Common myeloid progenitor, CD34-positive (primary cell): ENCODE data around the gene COQ9. TPM values are rescaled to one million over a fixed set of nuclear protein-coding genes. Genes with fewer than 3 reads are reported as not detected.
"Not testable (repeated sequence)": the region's sequence is repeated elsewhere in the genome, so short reads cannot be mapped to it uniquely, and the experiment has no call there.

Source experiments
- CTCF ChIA-PET: fragments of 350-600 bp; sonication (Branson Sonifier 250); formaldehyde crosslinking; loops from one replicate; lab custom pipeline; 2021; ENCODE audit warnings: antibody characterized with exemption; lab: Charles Lee
- POLR2A ChIA-PET: fragments of 350-600 bp; sonication (Branson Sonifier 250); formaldehyde crosslinking; loops from one replicate; lab custom pipeline; 2021; ENCODE audit warnings: antibody characterized with exemption; lab: Charles Lee
- DNase-seq, 3 donors: peaks; one replicate each; pipeline versions ENCODE4 v3.0.0 to v3.0.0-alpha.2; 2013
- H3K27ac ChIP-seq, 2 experiments: 1 replicate in 1 of 2; 2 replicates in 1 of 2; pipeline ENCODE4 v1.7.0; 2013; ENCODE audit warnings: inconsistent platforms in 2 of 2, low read length in 2 of 2, mild to moderate bottlenecking in 2 of 2, low read depth in 1 of 2, moderate library complexity in 1 of 2; ENCODE audit not compliant: severe bottlenecking in 2 of 2, insufficient read depth in 1 of 2, poor library complexity in 1 of 2
- H3K27me3 ChIP-seq, 5 experiments: replicated peaks in 2 of 5; 1 replicate in 3 of 5; 2 replicates in 2 of 5; pipeline versions ENCODE4 v1.6.1 to v1.7.0; 2013; ENCODE audit warnings: low read length in 4 of 5, mild to moderate bottlenecking in 2 of 5, moderate library complexity in 2 of 5, inconsistent platforms in 1 of 5; ENCODE audit not compliant: insufficient read depth in 5 of 5, control insufficient read depth in 4 of 5
- H3K36me3 ChIP-seq, 4 experiments: 1 replicate in 2 of 4; 2 replicates in 2 of 4; pipeline versions ENCODE4 v1.6.1 to v1.7.0; 2013; ENCODE audit warnings: low read length in 3 of 4, control low read depth in 1 of 4, mild to moderate bottlenecking in 1 of 4; ENCODE audit not compliant: control insufficient read depth in 4 of 4, insufficient read depth in 4 of 4
- H3K4me1 ChIP-seq, 4 experiments: 1 replicate in 3 of 4; 2 replicates in 1 of 4; pipeline versions ENCODE4 v1.6.1 to v1.7.1; 2013; ENCODE audit warnings: low read length in 3 of 4, mild to moderate bottlenecking in 3 of 4, control low read depth in 1 of 4, inconsistent platforms in 1 of 4, moderate library complexity in 1 of 4; ENCODE audit not compliant: control insufficient read depth in 4 of 4, insufficient read depth in 4 of 4; ENCODE audit errors: control extremely low read depth in 1 of 4
- H3K4me3 ChIP-seq, 7 experiments: 1 replicate in 4 of 7; 2 replicates in 3 of 7; pipeline versions ENCODE4 v1.5.1 to v1.7.0; 2013; ENCODE audit warnings: mild to moderate bottlenecking in 7 of 7, low read length in 6 of 7, moderate library complexity in 6 of 7, inconsistent platforms in 2 of 7, low read depth in 2 of 7, control low read depth in 1 of 7; ENCODE audit not compliant: insufficient read depth in 4 of 7, control insufficient read depth in 1 of 7; ENCODE audit errors: extremely low read depth in 1 of 7
- H3K9me3 ChIP-seq, 5 experiments: 1 replicate in 4 of 5; 2 replicates in 1 of 5; pipeline versions ENCODE4 v1.6.1 to v1.7.1; 2013; ENCODE audit warnings: low read length in 4 of 5, mild to moderate bottlenecking in 2 of 5, inconsistent platforms in 1 of 5, low read depth in 1 of 5, moderate library complexity in 1 of 5; ENCODE audit not compliant: control insufficient read depth in 4 of 5, insufficient read depth in 2 of 5; ENCODE audit errors: control extremely low read depth in 1 of 5
- WGBS: methylation state at CpG from one replicate; pipeline ENCODE4 v1.1.5; 2013; ENCODE audit not compliant: insufficient coverage; 5-methylcytosine and 5-hydroxymethylcytosine counted together
- polyA plus RNA-seq: library from polyadenylated mRNA; unstranded; fragments of 120-200 nt; gene quantifications from one replicate; pipeline ENCODE4 v1.2.1, GENCODE V29; 2013

COQ9 gene, protein sequence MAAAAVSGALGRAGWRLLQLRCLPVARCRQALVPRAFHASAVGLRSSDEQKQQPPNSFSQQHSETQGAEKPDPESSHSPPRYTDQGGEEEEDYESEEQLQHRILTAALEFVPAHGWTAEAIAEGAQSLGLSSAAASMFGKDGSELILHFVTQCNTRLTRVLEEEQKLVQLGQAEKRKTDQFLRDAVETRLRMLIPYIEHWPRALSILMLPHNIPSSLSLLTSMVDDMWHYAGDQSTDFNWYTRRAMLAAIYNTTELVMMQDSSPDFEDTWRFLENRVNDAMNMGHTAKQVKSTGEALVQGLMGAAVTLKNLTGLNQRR
- 35.8 TPM for polyA plus RNA-seq

DNA sequence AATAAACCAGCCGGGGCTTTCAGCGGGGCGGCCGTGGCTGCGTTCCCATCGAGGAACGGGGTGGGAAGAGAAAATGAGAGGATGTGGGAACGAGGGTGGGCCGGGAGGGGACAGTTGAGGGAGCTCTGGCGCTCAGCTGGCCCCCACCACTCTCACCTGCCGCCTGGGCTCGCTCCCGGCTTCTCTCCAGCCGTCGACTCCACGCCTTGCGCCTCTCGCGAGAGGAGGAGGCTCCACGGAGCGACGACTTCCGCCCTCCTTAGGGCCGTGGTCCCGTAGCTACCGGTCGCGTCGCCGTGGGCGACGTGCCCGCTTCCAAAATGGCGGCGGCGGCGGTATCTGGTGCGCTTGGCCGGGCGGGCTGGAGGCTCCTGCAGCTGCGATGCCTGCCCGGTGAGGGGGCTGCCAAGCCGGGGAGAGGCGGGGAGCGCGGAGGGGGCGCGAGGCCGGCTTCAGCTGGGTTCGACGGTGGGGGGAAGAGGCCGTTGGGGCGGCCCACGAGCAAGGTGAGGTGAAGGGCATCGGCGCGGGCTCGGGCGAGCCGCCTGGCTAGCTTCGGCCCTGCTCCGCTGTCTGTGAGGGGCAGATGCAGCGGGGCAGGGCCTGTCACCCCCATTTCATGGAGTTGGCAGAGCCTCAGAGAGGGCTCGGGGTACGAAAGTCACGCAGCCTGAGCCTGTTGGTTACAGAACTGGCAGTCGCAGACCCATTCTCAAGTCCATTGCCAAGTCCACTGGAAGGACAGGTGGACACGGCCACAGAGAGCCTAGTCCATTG lies at the start of gene COQ9, which contains the start of gene CIAPIN1:
Gene COQ9, plus strand, starts transcription at position 294 of the 777 bp plus-strand sequence. Its CDS starts 27 bp downstream, at position 321.
Gene CIAPIN1, minus strand, starts transcription at position 200 of the 777 bp plus-strand sequence. CDS start 6,457 bp downstream, outside the sequence.
- peak within 1 kb of the TSS; percentile 77 to 98 (median 93) for H3K4me3 ChIP-seq
- H3K4me1 ChIP-seq, result peaks cover 8 to 19% (median 18%) of the 10 kb centered on the region in 4 experiments
- CTCF ChIA-PET, result interaction anchor here (0.8 to 5.3 kb wide), 9 partner anchors 10 to 147 kb away, joined by 3 to 41 read pairs (median 5); partner anchors contain the start of gene POLR2C
- POLR2A ChIA-PET, result interaction anchor here (0.6 to 1.7 kb wide), 5 partner anchors 9 to 34 kb away, joined by 3 to 7 read pairs (median 3); partner anchors contain the start of gene POLR2C
- H3K36me3 ChIP-seq, result peaks cover 0 to 16% (median 9%) of the 10 kb centered on the region in 4 experiments
- H3K27ac ChIP-seq, result peak within 1 kb of the TSS; percentile 85 to 92
- peak; percentile 93 to 95 (median 95) for DNase-seq
- no peaks in the 10 kb centered on the region for H3K9me3 ChIP-seq
- under 1% methylated on average over 52 of the region's 68 CpGs for WGBS
- H3K27me3 ChIP-seq, result no peaks in the 10 kb centered on the region

DNA sequence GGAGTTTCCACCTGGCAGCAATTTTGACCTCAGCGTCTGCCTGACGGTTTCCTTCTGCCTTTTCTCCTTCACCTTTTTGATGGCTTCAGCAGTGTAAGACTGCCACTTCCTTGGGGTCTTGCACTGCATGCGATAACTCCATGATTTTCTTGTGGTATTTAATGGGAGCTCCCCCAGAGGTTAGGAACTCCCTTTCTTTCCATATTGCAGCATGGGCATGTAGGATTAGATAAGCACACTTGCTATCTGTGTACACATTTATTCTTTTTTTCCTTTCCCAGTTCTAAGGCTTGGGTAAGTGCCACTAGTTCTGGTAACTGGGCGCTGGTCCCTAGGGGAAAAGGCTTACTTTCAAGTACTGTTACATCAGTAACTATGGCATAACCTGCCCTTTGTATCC lies 49.8 kb upstream of the COQ9 start:
- H3K27ac ChIP-seq, CTCF ChIA-PET, H3K4me1 ChIP-seq, H3K4me3 ChIP-seq, POLR2A ChIA-PET, H3K27me3 ChIP-seq, H3K36me3 ChIP-seq, H3K9me3 ChIP-seq, DNase-seq: not testable (repeated sequence)
- WGBS, result 89% methylated on average over 4 of the region's 4 CpGs

DNA sequence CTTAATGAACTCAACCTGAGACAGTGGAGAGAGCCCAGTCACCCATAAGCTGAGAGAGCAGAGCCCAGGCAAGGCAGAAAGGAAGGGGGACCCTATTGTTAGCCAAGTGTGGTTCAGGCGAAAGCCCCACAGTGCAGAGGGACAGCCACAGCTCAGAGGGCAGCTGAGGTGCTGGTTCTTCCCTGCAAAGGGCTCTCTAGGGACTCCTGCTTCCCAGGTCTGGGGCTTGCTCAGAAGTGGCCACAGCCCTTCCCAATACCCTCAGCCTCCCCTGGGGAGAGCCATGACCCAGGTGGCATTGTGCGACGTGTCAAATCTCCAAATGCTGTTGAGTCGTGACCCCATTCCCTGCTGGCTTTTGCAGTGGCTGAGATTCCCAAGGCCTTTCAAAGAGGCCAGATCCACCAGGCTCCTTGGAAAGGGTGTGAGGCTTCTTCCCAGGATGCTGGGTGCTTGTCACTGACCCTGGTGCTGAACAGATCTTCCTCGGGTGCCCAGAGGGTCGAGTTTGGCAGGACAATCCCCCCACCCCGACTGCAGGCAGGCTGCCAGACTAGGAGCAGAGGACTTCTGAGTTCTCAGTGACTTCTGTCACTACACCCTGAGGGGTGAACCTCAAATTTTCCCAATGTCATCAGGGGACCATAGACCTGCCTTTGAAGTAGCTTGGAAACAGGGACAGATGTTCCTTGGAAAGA lies 45.2 kb upstream of the COQ9 start:
- peaks cover 0 to 4% (median 2%) of the 10 kb centered on the region in 5 experiments for H3K27me3 ChIP-seq
- no peak for DNase-seq
- ChIA-PET POLR2A (interaction anchor here (0.6 kb wide), 1 partner anchor 216 kb away, joined by 5 read pairs; the partner anchor contains the start of genes PSME3IP1 and RSPRY1), CTCF (no interaction called here)
- 88% methylated on average over 7 of the region's 7 CpGs for WGBS
- H3K4me3 ChIP-seq, result no peak overlapping the region
- H3K9me3 ChIP-seq, result no peaks in the 10 kb centered on the region
- H3K36me3 ChIP-seq, result no peaks in the 10 kb centered on the region
- peaks cover 0 to 5% (median 2%) of the 10 kb centered on the region in 4 experiments for H3K4me1 ChIP-seq
- H3K27ac ChIP-seq, result no peak overlapping the region

DNA sequence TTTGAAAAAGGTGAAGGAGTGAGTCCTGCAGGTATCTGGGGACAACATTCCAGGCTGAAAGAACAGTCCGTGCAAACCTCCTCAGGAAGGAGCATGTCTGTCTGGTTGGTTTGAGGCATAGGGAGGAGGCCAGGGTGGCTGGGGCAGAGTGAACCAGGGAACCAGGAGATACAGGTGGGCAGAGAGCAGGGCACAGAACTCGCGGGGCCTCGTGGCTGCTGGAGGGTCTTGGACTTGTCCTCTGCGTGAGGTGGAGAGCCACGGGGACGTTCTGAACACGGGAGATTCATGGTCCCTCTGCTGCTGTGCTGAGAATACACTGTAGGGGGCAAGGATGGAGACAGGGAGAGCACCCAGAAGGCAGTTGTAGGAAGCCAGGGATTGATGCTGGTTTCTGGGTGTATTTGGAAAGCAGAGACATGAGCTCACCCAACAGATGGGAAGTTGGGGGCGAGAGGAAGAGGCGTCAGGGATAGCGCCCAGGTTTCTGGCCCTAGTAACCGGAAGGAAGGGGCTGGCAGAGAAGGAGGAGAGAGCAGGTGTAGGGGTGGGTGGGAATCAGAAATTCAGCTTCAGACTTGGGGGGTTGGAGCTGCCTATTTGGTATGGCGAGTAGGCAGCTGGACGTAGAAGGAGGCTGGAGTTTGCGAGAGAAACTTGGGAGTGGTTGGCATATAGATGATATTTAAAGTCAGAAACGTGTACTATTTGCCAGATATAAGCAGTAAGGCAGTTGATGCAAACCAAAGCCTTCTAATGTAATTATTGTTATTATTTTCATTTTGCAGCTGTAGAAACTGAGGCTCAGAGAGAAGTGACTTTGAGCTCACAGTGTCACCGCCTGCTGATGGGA lies 43.1 kb upstream of the COQ9 start, which contains the start of gene CCL17:
Gene CCL17, plus strand, starts transcription at position 803 of the 853 bp plus-strand sequence. CDS start 9,166 bp downstream, outside the sequence.
- H3K4me3 ChIP-seq, result no peak within 1 kb of the TSS
- no peaks in the 10 kb centered on the region for H3K9me3 ChIP-seq
- peaks cover 0 to 8% (median 3%) of the 10 kb centered on the region in 4 experiments for H3K4me1 ChIP-seq
- H3K36me3 ChIP-seq, result no peaks in the 10 kb centered on the region
- peaks cover 0 to 4% (median 2%) of the 10 kb centered on the region in 5 experiments for H3K27me3 ChIP-seq
- no peak within 1 kb of the TSS for H3K27ac ChIP-seq
- WGBS, result 86% methylated on average over 17 of the region's 17 CpGs
- POLR2A ChIA-PET, result no interaction called here
- CTCF ChIA-PET, result interaction anchor here (1.0 to 3.8 kb wide), 3 partner anchors 9 to 14 kb away, joined by 4 to 19 read pairs (median 6); no protein-coding TSS in a partner anchor
- peak in 1 of 3 donors; percentile 21 for DNase-seq

DNA sequence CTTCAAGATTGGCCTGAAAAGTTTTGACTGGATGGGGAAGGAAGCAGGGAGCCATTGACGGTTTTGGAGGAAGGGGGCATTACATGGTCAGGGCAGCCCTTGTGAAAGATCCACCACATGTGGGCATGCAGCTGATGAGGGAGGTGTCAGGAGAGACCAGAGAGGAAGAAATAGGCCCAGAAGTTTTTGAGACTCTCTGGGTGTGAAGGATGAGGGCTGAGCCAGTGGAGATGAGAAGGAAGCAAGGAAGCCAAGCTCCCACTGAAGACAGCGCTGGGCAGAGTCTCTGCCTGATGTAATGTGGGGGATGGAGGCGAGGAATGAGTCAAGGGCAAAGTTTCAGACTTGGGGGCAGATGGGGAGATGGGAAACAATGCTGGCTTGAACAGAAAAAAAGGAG lies 42.2 kb upstream of the COQ9 start:
- peaks cover 0 to 9% (median 3%) of the 10 kb centered on the region in 4 experiments for H3K4me1 ChIP-seq
- no peak for DNase-seq

DNA sequence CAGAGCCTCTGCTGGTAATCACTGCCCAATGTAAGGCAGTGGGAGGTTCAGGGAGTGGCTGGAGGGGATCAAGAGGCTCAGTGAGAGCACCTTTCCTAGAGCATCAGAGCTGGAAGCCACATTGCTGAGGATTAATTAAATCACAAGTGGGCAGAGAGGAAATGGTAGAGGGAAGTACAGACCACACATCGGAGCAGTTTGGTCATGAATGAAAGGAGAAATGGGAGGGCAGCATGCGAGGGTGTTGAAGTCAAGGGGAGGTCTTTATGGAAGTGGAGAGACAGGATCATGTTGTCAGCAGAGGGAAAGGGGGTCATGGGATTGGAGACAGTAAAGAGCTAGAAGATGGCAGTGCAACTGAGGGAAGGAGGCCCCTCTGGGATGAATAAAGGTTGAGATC lies 40.4 kb upstream of the COQ9 start:
- WGBS, result 3% methylated on average over 2 of the region's 2 CpGs
- no peaks in the 10 kb centered on the region for H3K9me3 ChIP-seq
- peaks cover 0 to 9% (median 3%) of the 10 kb centered on the region in 4 experiments for H3K4me1 ChIP-seq
- no peaks in the 10 kb centered on the region for H3K36me3 ChIP-seq
- POLR2A ChIA-PET, result no interaction called here
- H3K4me3 ChIP-seq, result no peak overlapping the region
- CTCF ChIA-PET, result interaction anchor here (1.0 to 3.8 kb wide), 3 partner anchors 11 to 106 kb away, joined by 3 to 19 read pairs (median 3); no protein-coding TSS in a partner anchor
- H3K27me3 ChIP-seq, result peaks cover 0 to 8% (median 0%) of the 10 kb centered on the region in 5 experiments
- DNase-seq, result peak in 2 of 3 donors; percentile 32 to 35
- H3K27ac ChIP-seq, result no peak overlapping the region

More for the DNA sequence above, 42.2 kb upstream of the COQ9 start:
- Histone ChIP-seq H3K27ac (no peak overlapping the region), H3K27me3 (peaks cover 0 to 4% (median 2%) of the 10 kb centered on the region in 5 experiments), H3K9me3 (no peaks in the 10 kb centered on the region), H3K4me3 (no peak overlapping the region), H3K36me3 (no peaks in the 10 kb centered on the region)
- 96% methylated on average over 3 of the region's 3 CpGs for WGBS
- ChIA-PET CTCF (interaction anchor here (1.2 to 3.8 kb wide), 2 partner anchors 11 to 13 kb away, joined by 6 to 19 read pairs; no protein-coding TSS in a partner anchor), POLR2A (no interaction called here)
